ENCODE data around the gene PTPRA.
"Not testable (repeated sequence)": the region's sequence is repeated elsewhere in the genome, so short reads cannot be mapped to it uniquely, and the experiment has no call there.

PTPRA gene

DNA sequence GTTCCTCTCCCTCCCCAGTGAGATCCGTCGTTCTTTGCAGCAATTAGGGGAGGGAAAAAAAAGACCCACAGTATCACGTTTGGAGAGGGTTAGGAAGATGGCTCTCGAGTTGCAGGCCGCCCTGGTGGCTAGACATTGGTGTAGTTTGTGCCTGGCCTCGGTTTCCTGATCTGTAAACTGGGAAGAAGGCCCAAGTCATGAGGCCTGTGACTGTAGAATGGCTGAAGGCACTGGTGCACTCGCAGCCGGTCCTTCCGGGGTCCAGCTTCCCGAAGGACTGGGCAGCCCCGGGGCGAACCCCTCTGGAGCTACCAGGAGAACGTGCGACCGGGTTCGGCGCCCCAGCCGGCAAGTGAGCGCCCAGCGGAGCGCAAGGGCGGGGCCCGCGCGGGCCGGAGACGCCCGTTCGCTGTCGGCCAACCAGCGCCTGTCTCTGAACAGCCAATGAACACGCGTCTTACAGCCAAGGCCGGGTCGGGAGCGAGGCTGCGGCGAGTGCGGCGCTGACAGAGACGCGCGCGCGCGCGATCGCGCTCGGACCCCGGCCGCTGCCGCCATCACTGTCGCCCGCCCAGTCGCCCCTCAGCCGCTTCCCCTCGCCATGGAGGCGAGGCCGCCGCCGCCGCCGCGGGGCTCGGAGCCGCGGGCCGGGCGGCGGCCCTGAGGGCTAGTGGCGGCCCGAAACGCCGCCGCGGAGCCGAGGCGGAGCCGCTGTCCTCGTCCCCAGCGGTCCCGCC is at the start of gene PTPRA:
Gene PTPRA (plus strand): TSS at position 472 of the 737 bp plus-strand sequence. CDS start 90,797 bp downstream, outside the sequence.
- POLR2A ChIA-PET: no interaction called here
- DNase-seq (ENCODE audit: low read depth, low spot score): no peak
- CTCF ChIA-PET: interaction anchor here (0.7 to 1.3 kb wide), 4 partner anchors 17 to 120 kb away, joined by 3 to 7 read pairs (median 3); no protein-coding TSS in a partner anchor
- TF ChIP-seq, protein P1, sequence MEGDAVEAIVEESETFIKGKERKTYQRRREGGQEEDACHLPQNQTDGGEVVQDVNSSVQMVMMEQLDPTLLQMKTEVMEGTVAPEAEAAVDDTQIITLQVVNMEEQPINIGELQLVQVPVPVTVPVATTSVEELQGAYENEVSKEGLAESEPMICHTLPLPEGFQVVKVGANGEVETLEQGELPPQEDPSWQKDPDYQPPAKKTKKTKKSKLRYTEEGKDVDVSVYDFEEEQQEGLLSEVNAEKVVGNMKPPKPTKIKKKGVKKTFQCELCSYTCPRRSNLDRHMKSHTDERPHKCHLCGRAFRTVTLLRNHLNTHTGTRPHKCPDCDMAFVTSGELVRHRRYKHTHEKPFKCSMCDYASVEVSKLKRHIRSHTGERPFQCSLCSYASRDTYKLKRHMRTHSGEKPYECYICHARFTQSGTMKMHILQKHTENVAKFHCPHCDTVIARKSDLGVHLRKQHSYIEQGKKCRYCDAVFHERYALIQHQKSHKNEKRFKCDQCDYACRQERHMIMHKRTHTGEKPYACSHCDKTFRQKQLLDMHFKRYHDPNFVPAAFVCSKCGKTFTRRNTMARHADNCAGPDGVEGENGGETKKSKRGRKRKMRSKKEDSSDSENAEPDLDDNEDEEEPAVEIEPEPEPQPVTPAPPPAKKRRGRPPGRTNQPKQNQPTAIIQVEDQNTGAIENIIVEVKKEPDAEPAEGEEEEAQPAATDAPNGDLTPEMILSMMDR (IDR thresholded peaks at IDR 0.05; ENCODE audit: insufficient read depth, low read length, missing control alignments): no peak
- H3K4me3 ChIP-seq (ENCODE audit: low read depth, low read length): peak within 1 kb of the TSS; percentile 75

- TF ChIP-seq, protein P1 (IDR thresholded peaks at IDR 0.05; ENCODE audit: insufficient read depth, low read length, missing control alignments): no peak
- no peak for DNase-seq (ENCODE audit: low read depth, low spot score)
- ChIA-PET CTCF (no interaction called here), POLR2A (no interaction called here)
- no peak overlapping the region for H3K4me3 ChIP-seq (ENCODE audit: low read depth, low read length)
Observed at GRCh38 chr20:2825761-2826160, 47.5 kb upstream of the PTPRA start.

DNA sequence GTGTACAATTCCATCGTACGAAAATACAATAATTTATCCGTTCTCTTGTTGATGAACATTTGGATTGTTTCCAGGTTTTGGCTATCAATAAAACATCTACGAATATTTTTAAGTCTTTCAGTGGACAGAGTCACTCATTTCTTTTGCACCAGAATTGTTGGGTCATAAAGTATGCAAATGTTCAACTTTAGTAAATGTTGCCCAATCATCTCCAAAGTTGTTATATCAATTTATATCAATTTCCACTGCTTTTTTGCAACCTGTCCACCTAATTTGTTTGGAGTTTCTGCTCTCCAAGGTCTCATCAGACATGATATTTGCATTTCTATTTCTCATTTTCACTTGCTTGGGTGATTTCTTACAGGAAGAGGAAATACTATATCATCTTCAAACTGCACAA is 46.6 kb upstream of the PTPRA start:
- ChIA-PET CTCF (interaction anchor here (1.7 kb wide), 1 partner anchor 12 kb away, joined by 4 read pairs; the partner anchor contains the start of gene C20orf141), POLR2A (no interaction called here)
- DNase-seq (ENCODE audit: low read depth, low spot score): no peak
- TF ChIP-seq, protein P1 (IDR thresholded peaks at IDR 0.05; ENCODE audit: insufficient read depth, low read length, missing control alignments): no peak
- H3K4me3 ChIP-seq (ENCODE audit: low read depth, low read length): no peak overlapping the region

DNA sequence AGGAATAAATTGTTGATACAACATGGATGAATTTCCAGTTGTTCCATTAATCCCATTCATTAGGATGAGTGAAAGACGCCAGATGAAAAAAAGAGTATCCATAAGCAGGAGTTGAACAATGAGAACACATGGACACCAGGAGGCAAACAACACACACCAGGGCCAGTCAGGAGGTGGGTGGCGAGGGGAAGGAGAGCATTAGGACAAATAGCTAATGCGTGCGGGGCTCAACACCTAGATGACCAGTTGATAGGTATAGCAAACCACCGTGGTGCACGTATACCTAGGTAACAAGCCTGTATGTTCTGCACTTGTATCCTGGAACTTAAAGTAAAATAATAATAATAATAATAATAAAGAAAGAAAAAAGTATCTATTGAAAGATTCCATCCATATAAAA is 43.9 kb upstream of the PTPRA start:
- ChIA-PET POLR2A (no interaction called here), CTCF (interaction anchor here (1.3 to 2.4 kb wide), 2 partner anchors 8 to 74 kb away, joined by 3 to 5 read pairs; no protein-coding TSS in a partner anchor)
- TF ChIP-seq, protein P1 (IDR thresholded peaks at IDR 0.05; ENCODE audit: insufficient read depth, low read length, missing control alignments): no peak
- DNase-seq (ENCODE audit: low read depth, low spot score): no peak
- no peak overlapping the region for H3K4me3 ChIP-seq (ENCODE audit: low read depth, low read length)

- H3K4me3 ChIP-seq (ENCODE audit: low read depth, low read length); DNase-seq (ENCODE audit: low read depth, low spot score); POLR2A ChIA-PET: not testable (repeated sequence)
- CTCF ChIA-PET: interaction anchor here (2.4 kb wide), 1 partner anchor 10 kb away, joined by 5 read pairs; no protein-coding TSS in a partner anchor
Observed at GRCh38 chr20:2831206-2831605, 42.1 kb upstream of the PTPRA start.

DNA sequence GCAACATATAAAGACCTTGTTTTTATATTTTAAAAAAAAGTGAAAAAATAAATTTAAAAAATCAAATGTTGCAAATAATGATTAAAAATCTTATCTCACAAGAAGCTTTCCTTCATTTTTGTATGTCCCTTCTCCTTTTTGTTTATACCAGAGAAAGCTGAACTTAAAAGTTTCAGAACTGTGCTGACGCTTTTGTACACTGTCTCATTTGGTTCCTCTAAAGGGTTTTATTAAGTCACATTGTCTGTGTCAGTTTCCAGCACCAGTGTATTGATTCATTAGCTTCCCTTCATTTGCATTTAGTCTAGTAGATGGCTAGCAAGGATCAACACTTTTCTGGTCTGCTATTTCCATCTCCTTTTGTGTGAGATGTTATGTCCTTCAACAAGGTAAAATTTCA is 39.5 kb upstream of the PTPRA start:
- TF ChIP-seq, protein P1 (IDR thresholded peaks at IDR 0.05; ENCODE audit: insufficient read depth, low read length, missing control alignments): no peak
- no peak overlapping the region for H3K4me3 ChIP-seq (ENCODE audit: low read depth, low read length)
- POLR2A ChIA-PET: no interaction called here
- no peak for DNase-seq (ENCODE audit: low read depth, low spot score)
- CTCF ChIA-PET: interaction anchor here (1.1 to 3.6 kb wide), 4 partner anchors 10 to 81 kb away, joined by 3 to 13 read pairs (median 5); no protein-coding TSS in a partner anchor

All from AG04449 (cell line).